Panc1 (cell line): ENCODE measurements around the gene SLC4A7.

Experiments
- CTCF ChIP-seq: fragments of 450-650 bp; IDR thresholded peaks from 2 replicates; pipeline ENCODE4 v1.5.1; 2017; ENCODE audit warnings: mild to moderate bottlenecking
- POLR2AphosphoS5 ChIP-seq: IDR thresholded peaks from 2 replicates; pipeline ENCODE4 v1.6.1; 2012; ENCODE audit warnings: mild to moderate bottlenecking, low read depth, low read length, moderate library complexity
- REST ChIP-seq, 2 experiments: IDR thresholded peaks; 2 replicates each; pipeline ENCODE4 v1.6.1; 2011 to 2012; ENCODE audit warnings: low read depth in 2 of 2, control low read depth in 1 of 2, low read length in 1 of 2, mild to moderate bottlenecking in 1 of 2, moderate library complexity in 1 of 2; ENCODE audit not compliant: insufficient read depth in 1 of 2
- SIN3A ChIP-seq: IDR thresholded peaks from 2 replicates; pipeline ENCODE4 v1.6.1; 2012; ENCODE audit warnings: low read depth, mild to moderate bottlenecking, low read length, moderate library complexity, borderline replicate concordance; ENCODE audit not compliant: insufficient read depth
- TCF7L2 ChIP-seq: IDR thresholded peaks from 2 replicates; pipeline ENCODE4 v1.6.1; 2011; ENCODE audit warnings: mild to moderate bottlenecking, low read depth, low read length, inconsistent platforms

GRCh38 chr3:27526614-27527315 lies 42.6 kb upstream of the SLC4A7 start:
- TF ChIP-seq CTCF = no peak
- no peak for TF ChIP-seq POLR2AphosphoS5
- no peak for TF ChIP-seq REST (IDR thresholded peaks at IDR 0.05; ENCODE audit: insufficient read depth in 1 of 2, low read depth in 2 of 2, low read length in 1 of 2)
- TF ChIP-seq TCF7L2 = no peak
- no peak for TF ChIP-seq SIN3A
